Loucy (cell line): ENCODE measurements around the gene PGP.

Experiments
- CTCF ChIP-seq: fragments of 200-600 bp; sonication (generic); conservative IDR thresholded peaks from 2 replicates; pipeline ENCODE4 v1.5.1; 2014; ENCODE audit warnings: mild to moderate bottlenecking, antibody characterized with exemption, low read length
- EZH2phosphoT487 ChIP-seq: fragments of 200-600 bp; IDR thresholded peaks from 2 replicates; pipeline ENCODE4 v1.6.1; 2018; ENCODE audit warnings: antibody characterized with exemption, mild to moderate bottlenecking, moderate library complexity, borderline replicate concordance

DNA sequence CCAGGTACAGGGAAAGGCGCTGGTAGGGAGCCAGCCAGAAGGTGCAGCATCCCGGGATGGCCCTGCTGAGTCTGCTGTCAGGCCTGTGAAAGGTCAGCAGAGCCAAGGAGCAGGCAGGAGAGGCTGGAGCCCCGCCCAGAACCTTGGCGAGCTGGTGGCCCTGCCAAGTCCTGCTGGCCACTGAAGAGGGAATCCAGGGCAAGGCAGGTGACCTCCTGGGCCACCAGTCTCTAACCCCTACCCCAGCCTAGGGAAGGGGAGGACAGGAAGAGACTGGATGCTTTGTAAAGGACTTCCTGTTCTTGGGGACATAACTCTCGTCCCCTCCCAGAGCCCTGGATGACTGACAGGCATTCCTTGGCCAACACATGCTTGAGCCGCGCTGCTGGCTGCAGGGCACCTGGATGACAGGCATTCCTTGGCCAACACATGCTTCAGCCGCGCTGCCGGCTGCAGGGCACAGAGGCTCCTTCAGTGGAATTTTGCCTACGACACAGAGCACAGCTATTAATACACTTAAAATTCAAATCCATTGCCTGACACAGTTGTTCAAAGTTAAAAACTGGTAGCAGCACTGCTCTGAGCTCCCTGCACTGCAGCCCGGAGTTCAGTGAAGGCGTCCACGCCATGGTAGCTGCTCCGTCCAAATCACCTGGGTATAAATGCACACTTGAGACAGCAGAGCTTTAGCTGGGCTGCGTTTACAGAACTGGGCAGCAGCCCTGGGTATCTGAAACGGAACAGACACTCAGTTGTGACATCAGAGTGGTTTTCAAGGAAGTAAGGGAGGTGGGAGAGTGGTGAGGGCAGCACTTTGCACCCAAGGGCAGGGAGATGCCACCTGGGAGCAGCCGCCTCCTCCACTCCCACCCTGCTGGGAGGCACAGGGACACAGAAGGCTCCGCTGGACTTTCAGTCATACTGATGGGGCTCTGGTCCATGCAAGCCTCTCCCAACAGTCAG is 2.0 kb downstream of the PGP start:
- TF ChIP-seq CTCF, result no peak
- TF ChIP-seq EZH2phosphoT487, result no peak
